ENCODE measurements around the gene TYSND1. TPM values are rescaled to one million over a fixed set of nuclear protein-coding genes. Genes with fewer than 3 reads are reported as not detected.
A peak's percentile ranks its signal among the peaks of the same experiment; 100 is the strongest.
"Not testable (repeated sequence)": the region's sequence is repeated elsewhere in the genome, so short reads cannot be mapped to it uniquely, and the experiment has no call there.

The TYSND1 gene, protein sequence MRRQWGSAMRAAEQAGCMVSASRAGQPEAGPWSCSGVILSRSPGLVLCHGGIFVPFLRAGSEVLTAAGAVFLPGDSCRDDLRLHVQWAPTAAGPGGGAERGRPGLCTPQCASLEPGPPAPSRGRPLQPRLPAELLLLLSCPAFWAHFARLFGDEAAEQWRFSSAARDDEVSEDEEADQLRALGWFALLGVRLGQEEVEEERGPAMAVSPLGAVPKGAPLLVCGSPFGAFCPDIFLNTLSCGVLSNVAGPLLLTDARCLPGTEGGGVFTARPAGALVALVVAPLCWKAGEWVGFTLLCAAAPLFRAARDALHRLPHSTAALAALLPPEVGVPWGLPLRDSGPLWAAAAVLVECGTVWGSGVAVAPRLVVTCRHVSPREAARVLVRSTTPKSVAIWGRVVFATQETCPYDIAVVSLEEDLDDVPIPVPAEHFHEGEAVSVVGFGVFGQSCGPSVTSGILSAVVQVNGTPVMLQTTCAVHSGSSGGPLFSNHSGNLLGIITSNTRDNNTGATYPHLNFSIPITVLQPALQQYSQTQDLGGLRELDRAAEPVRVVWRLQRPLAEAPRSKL
- total RNA-seq = 11.6 TPM

DNA sequence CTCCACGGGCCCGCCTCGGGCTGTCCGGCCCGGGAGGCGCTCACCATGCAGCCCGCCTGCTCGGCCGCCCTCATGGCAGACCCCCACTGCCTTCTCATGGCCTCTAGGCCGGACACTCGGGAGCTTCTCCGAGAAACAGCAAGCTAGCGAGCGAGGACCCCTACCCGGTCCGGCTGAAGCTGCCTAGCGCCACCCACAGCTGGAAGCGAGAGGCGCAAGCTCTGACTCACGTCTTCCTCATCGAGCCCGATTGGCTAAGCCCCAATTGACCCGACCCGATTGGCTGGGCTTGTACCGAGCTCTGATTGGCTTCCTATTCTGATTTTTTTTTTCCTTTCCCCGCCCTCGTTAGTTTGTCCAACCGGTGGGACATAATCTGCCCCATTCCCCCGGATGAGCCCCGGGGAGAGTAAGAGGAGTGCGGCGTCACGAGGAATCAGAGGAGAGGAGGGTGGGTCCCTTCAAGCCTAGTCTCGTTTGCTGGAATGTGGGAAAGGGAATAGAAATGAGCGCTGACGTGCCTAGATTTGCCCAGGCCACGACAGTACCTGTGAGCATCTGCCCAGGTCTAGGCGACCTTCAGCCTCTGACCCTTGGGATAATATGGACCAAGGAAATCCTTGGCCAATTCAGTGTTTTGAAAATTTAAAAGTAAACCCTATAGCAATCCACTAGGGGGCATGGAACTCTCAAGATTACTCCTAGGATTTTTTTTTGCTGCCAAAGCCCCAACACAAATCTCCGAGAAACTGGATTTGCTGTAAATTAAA, at the start of gene TYSND1:
Gene TYSND1, minus strand, starts transcription at position 212 of the 770 bp plus-strand sequence. Its CDS starts 114 bp downstream, at position 98.
- DNase-seq (ENCODE audit: low spot score) = peak; percentile 97
- ATAC-seq = peak; percentile 90

DNA sequence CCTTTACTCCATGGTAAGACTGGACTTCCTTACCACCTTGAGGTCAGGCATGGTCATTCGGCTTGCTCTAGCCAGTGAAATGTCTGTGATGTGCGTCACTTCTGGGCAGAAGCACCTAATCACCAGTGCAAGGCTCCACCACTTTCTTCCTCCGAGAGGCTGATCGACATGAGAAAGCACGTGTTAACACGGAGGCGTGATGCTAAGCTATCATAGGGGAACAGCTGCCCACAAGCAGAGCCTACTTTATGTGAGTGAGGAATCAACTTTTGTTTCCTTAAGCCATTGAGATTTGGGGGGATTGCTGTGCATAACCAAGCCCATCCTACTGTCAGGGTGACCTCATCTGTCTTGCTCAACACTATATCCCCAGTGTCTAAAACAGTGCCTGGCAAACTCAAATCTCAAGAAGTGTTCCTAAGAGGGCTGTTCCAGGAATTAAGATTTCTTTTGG, 46.9 kb upstream of the TYSND1 start:
- no peak for DNase-seq (ENCODE audit: low spot score)
- ATAC-seq = no peak

DNA sequence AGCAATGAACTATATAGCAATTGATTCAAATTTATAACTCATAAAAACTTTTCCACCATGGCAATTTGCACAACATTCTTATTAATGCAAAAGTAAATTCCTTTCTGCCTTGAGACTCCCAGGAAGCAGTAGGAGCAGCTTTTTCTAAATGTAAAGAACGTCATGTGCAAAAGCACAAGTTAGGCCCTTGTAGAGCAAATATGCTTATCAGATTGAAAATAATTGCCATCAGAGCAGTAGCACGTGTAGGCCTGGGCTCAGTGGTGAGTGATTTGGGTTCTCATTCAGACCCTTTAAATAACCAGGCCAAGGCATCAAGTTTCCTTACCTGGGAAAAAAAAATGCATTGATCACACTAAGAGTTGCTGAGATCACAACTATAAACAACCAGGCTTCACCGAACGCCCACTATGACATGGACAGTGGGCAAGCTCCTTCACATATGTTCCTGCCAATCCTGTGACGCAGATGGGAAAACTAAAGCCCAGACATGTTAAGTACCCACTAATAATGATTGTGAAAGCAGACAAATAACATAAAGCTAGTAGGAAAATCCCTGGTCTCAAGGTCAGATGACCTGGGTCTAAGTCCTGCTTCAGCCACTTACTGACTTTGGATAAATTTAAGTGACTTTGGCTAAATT, 45.9 kb upstream of the TYSND1 start:
- ATAC-seq = no peak
- DNase-seq (ENCODE audit: low spot score) = no peak

DNA sequence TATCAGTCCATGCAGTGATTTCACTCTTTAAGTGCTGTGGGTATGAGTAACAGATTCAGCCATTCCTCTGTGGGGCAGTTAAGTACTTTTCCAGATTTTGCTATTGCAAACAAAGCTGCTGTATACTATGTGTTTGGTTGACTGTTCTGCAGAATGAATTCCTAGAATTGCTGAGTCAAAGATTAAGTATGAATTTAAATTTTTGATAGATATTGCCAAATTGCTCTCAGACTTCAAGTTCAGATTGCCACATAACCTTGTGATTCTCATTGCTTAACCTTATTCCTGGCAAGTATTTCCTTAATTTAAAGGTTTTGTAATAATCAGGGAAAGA, 45.4 kb upstream of the TYSND1 start:
- ATAC-seq (peak; percentile 52), DNase-seq (ENCODE audit: low spot score) (no peak)

DNA sequence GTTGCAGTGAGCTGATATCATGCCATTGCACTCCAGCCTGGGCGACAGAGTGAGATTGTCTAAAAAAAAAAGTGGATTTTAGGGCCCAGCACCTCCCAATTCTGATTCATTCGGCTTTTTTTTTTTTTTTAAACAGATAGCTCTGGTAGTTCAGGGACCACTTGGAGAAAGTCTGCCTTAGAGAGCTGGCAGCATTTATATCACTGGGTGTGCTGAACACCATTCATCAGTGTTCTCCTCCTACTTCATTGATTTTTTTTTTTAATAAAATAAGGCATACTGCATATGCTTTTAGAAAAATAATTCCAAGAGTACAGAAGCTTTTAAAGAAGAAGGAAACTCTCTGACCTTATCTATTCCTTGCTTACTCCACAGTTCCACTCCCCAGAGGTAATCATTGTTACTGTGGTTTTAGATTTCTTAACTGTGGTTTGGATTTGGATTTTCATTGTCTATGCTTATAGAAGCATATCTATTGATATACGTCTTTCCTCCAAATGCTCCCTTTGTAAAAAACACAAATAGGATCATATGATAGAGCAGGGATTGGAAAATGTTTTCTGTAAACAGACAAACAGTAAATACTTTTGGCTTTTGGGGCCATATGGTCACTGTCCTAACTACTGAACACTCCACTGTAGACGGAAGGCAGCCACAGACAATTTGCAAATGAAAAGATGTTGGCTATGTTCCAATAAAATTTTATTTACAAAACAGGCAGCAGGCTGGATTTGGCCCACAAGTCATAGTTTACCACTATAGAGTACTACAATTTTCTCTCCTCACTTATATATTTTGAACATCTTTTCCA, 44.9 kb upstream of the TYSND1 start:
- peak; percentile 14 for ATAC-seq

DNA sequence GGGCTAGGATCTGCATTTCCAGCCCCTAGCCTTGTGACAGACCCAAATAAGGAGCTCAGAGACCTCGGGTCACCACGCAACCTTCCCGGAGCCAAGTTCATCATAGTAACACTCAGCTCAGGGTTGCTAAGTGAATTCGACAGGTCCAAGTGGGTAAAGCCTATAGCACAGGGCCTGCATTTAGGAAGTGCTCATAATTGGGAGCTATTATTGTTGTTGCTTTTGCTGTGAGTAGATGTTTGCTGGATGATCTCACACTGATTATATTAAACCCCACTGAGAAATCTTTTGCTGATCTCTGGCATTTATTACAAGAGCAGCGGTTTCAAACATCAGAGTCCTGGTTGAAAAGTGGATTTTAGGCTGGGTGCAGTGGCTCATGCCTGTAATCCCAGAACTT, 44.1 kb upstream of the TYSND1 start:
- DNase-seq (ENCODE audit: low spot score) (no peak), ATAC-seq (no peak)

More for the DNA sequence above, 44.9 kb upstream of the TYSND1 start:
- no peak for DNase-seq (ENCODE audit: low spot score)

DNA sequence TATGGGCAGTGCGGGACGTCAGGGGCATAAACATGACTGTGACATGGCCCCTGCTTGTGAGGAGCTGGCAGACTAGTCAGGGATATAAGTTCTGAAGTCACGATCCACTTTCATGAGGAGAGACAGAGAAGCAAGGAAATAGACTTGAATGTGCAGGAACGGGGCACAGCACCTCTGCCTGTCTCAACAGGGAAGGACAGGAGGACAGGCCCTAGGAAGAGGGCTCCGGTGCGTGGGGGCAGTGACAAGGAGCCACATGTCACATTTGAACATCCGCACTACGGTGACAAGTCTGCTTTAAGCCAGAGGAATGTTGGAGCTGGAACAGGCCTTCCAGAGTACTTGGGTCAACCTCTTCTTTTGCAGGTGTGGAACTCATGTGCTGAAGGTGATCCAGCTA, 43.6 kb upstream of the TYSND1 start:
- ATAC-seq (no peak), DNase-seq (ENCODE audit: low spot score) (no peak)

DNA sequence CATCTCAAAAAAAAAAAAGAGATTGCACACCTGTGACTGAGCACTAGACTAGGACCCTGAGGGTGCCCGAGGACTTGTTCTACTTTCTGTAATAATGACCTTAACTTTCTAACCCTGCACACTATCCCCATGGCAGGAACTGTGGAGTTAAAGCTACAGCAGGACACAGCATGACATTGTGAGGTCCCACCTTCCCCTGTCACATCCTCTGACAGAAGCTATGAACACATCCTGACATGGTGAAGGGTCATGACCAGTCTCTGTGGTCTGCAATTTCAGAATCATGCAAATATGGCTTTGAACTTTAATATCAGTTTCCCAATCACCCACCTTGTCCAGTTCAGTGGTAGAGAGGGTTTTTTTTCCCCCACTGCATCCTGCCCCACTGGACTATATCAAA, 42.3 kb upstream of the TYSND1 start:
- DNase-seq (ENCODE audit: low spot score) = no peak
- ATAC-seq = no peak

DNA sequence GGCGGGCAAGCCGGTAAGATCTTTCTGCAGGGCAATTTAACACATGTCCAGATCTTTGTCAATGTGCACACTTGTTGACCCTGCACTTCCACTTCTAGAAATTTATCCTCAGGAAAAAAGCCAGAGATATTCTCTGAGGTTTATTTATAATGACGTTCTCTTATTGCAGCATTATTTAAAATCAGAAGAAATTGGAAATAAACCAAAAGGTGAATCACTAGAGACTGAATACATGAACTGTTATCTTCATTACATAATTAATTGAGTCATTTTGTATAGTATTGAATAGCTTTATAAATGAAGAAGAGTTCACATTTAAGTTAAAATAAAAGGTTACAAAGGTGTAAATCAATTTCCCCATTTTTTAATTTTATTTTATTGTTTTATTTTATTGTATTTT, 40.1 kb upstream of the TYSND1 start:
- DNase-seq (ENCODE audit: low spot score) (no peak), ATAC-seq (no peak)

DNA sequence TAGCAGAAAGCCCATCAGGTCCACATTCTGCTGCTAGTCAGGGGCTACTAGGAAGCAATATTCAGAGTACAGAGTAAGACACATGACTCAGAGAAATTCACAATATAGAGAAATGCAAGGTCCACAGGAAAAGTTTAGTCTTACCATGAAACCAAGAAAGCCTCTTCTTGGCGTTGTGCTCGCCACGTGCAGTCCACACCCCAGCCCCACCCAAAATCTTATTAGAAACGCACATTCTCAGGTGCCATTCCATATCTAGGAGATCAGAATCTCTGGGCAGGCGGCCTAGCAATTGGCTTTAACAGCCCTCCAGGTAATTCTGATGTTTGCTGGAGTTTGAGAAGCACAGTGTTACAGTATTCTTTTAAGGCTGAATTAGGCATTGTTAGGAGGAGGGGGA, 39.6 kb upstream of the TYSND1 start:
- DNase-seq (ENCODE audit: low spot score) (no peak), ATAC-seq (no peak)

DNA sequence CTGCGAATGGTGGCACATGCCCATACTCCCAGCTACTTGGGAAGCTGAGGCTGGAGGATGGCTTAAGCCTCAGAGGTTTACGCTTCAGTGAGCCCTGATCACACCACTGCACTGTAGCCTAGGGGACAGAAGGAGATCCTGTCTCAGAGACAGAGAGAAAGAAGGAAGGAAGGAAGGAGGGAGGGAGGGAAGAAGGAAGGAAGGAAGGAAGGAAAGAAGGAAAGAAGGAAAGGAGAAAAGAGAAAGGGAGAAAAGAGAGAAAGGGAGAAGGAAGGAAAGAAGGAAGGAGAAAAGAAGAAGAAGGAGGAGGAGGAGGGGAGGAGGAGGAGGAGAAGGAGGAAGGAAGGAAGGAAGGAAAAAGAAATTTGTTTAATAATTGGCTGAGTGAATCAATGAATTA, 36.8 kb upstream of the TYSND1 start:
- DNase-seq (ENCODE audit: low spot score) (no peak), ATAC-seq (no peak)

DNA sequence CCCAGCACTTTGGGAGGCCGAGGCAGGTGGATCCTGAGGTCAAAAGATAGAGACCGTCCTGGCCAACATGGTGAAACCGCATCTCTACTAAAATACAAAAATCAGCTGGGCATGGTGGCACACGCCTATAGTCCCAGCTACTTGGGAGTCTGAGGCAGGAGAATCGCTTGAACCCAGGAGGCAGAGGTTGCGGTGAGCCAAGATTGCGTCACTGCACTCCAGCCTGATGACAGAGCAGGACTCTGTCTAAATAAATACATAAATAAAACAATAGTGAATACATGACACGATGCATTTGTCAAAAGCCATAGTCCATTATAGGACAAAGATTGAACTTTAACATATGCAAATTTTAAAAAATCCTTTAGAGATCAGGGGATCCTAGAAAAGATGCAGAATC, 32.7 kb upstream of the TYSND1 start:
- DNase-seq (ENCODE audit: low spot score) = not testable (repeated sequence)

DNA sequence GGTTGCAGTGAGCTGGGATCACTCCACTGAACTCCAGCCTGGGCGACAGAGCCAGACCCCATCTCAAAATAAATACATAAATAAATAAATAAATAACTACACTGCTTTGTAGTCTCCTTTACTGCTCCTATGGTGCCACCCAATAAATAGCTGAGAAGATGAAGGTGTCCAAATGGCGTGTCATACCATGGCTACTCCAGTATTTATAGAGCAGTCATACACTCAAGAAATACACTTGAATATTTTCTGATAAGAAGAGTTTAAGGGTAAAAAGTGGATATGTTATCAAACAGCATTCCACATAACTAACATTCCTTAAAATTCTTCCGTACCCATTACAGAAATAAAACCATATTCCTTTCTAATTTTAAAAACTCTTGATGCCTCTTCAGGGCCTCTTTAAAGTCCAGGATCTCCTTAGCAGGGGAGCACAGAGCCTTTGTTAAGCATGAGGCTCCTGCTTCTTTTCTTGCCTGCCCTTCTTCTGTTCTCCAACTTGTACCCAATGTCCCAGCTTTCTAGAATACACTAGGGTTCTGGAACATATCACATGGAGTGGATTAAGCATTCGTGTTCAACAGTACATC, 31.7 kb upstream of the TYSND1 start:
- DNase-seq (ENCODE audit: low spot score) (no peak), ATAC-seq (no peak)

More for the DNA sequence above, 32.7 kb upstream of the TYSND1 start:
- ATAC-seq = not testable (repeated sequence)

DNA sequence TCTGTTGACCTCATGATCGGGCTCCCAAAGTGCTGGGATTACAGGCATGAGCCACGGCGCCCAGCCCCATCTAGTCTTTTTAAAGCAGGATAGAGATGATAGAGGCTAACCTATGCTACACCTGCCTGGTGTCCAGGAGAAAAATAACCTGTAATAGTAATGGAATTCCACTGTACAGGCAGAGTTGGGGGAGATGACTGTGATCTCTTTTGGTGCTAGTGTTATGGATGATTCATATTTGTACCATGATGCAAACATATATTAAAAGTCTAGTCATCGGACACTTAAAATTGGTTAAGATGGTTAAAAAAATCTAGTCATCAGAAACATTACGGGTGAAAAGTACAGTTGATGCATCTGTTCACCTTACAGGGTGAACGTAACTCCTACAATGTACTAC, 29.9 kb upstream of the TYSND1 start:
- no peak for DNase-seq (ENCODE audit: low spot score)
- ATAC-seq = no peak

DNA sequence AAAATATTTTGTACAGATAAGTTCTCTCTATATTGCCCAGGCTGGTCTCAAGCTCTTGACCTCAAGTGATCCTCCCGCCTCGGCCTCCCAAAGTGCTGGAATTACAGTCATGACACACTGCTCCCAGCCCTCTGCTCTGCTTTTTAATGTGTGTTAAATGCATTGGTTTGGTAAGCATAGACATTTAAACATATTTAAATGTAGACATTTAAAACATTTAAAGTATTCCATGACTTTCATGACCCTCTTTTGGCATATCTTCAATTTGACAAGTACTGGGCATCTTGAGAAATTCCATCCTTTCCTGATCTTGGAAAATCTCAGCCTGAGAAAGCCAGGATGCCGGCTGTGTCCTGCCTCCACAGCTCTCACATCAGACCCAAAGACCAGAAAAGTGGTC, 29.0 kb upstream of the TYSND1 start:
- ATAC-seq (no peak), DNase-seq (ENCODE audit: low spot score) (no peak)

DNA sequence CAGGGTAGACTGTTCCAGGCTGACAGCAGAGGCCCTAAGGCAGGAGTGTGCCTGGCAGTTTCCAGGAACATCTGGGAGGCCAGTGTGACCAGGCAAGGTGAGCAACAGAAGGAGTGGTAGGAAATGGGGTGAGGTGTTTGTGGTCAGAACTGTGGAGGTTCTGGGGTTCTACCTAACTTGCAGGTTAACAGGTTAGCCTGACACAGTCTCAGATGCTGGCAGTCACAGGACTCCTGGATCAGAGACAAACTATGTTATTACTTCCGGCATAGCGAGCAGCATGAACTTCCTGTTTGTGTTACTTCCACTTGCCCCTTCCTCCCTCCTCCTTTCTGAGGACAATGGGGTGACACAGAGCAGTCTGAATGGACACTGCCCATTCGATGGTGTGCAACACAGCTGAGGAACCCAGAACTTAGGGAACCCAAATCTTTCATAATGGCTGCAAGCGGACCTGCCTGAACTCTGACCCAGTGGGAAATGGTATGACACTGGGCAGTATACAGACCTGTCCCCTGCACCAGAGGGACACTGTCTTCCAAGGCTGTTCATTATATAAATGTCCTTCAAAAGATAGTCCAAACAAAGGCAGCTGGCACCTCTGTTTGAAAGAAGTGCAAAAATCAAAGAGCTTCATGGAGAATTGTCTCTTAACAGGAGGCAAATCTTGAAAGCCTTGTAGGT, 27.7 kb upstream of the TYSND1 start:
- DNase-seq (ENCODE audit: low spot score) (no peak), ATAC-seq (no peak)

DNA sequence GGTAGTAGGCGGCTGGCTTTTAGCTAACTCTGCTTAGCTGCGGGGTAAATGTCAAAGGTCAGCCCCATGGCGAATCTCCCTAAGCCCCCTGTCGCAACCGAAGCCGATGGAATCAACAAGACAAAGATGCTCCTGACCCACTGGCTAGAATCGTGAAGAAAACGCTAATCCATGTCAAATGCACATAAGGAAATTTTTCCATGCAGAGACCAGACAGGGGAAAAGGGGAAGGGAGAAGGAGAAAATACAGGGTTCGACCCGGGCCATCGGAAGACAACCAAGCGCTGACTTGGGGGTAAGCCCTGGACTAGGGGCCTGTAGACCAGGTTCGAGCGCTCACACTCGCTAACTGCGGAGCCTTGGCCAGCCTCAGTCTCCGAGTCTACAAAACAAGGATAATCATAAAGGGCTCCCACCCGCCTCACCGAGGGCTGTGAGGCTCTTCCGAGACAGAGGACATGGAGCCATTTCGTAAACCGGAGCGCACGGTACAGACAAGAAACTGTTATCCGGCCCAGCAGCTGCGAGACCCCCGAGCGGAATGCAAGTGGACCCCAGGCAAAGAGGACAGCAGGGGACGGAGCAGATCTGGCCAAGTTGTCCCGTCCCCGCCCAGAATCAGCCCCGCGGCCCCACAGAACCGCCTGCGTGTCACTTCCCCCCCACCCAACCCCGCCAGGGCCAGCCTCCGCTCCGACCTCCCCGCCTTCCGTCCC, 23.3 kb upstream of the TYSND1 start:
- peak; percentile 49 for ATAC-seq
- no peak for DNase-seq (ENCODE audit: low spot score)

DNA sequence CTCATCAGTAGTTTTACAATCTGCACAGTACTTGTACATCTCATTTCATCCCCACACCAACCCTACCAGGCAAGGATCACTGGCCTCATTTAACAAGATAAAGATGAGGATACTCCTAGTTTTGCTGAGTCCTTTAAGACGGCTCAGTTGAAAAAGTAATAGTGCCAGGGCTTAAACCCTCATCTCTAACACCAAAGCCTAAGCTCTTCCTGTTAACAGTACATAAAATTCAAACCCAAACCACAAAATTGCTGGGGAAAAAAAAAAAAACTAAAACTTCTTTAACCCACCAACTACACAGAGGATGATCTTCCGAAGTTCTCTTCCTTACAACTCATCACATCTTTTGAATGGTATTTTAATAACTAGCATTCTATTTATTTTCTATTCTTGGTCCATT, 22.5 kb upstream of the TYSND1 start:
- DNase-seq (ENCODE audit: low spot score) (no peak), ATAC-seq (no peak)

DNA sequence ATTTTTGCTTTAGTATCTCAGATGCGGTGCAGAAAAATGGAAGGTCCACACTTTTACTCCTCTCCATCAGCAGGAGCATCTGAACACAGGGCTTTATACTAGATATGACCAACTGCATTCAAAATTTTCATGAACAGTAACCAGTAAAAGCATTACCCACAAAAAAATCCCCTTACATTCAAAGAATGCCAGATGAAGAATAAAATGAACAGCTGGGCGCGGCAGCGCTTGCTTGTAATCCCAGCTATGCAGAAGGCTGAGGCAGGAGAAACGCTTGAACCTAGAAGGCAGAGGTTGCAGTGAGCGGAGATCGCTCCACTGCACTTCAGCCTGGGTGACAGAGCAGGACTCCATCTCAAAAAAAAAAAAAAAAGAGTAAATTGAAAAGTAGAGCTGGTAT, 20.7 kb upstream of the TYSND1 start:
- ATAC-seq (no peak), DNase-seq (ENCODE audit: low spot score) (no peak)
